HepG2 (cell line): ENCODE measurements around the gene FCER1G. TPM values are rescaled to one million over a fixed set of nuclear protein-coding genes. Genes with fewer than 3 reads are reported as not detected.

Experiments used
- ATF2 ChIP-seq: sonication (generic); formaldehyde crosslinking; IDR thresholded peaks from 2 replicates; pipeline ENCODE4 v1.4.0; 2020; ENCODE audit warnings: missing genetic modification reagents
- CHCHD3 ChIP-seq: sonication (generic); formaldehyde crosslinking; IDR thresholded peaks from 2 replicates; pipeline ENCODE4 v1.8.0; 2022; ENCODE audit warnings: mild to moderate bottlenecking, missing genetic modification reagents, moderate library complexity
- ELF3 ChIP-seq: IDR thresholded peaks from 2 replicates; pipeline ENCODE4 v1.6.1; 2016; ENCODE audit warnings: missing genetic modification reagents, missing compliant biosample characterization
- GABPA ChIP-seq, 2 experiments: IDR thresholded peaks; 2 replicates each; pipeline ENCODE4 v1.6.1; 2011 to 2016; ENCODE audit warnings: low read depth in 2 of 2, low read length in 1 of 2, missing biosample characterization in 1 of 2, missing genetic modification characterization in 1 of 2
- GZF1 ChIP-seq: sonication (generic); formaldehyde crosslinking; IDR thresholded peaks from 2 replicates; pipeline ENCODE4 v1.5.1; 2020; ENCODE audit warnings: mild to moderate bottlenecking, missing genetic modification reagents
- HMGA1 ChIP-seq: sonication (generic); formaldehyde crosslinking; conservative IDR thresholded peaks from 2 replicates; pipeline ENCODE4 v1.4.0; 2020; ENCODE audit warnings: missing genetic modification reagents
- KDM5B ChIP-seq: sonication (generic); formaldehyde crosslinking; IDR thresholded peaks from 2 replicates; pipeline ENCODE4 v1.4.0; 2020; ENCODE audit warnings: missing genetic modification reagents, mild to moderate bottlenecking, borderline replicate concordance
- KMT2A ChIP-seq: sonication (generic); formaldehyde crosslinking; IDR thresholded peaks from 2 replicates; pipeline ENCODE4 v1.4.0; 2020; ENCODE audit warnings: missing genetic modification reagents
- LCORL ChIP-seq, 2 experiments: fragments of 450-650 bp in 1 of 2; sonication (generic) in 1 of 2; formaldehyde crosslinking in 1 of 2; IDR thresholded peaks; 2 replicates each; pipeline versions ENCODE4 v1.5.0 to v1.6.1; 2017 to 2020; ENCODE audit warnings: antibody characterized with exemption in 1 of 2, missing genetic modification reagents in 1 of 2
- MATR3 ChIP-seq: sonication (generic); formaldehyde crosslinking; IDR thresholded peaks from 2 replicates; pipeline ENCODE4 v1.4.0; 2020; ENCODE audit warnings: missing genetic modification reagents
- MBD4 ChIP-seq: IDR thresholded peaks from 2 replicates; pipeline ENCODE4 v1.6.1; 2012; ENCODE audit warnings: low read length, inconsistent platforms, borderline replicate concordance
- NFYB ChIP-seq: sonication (generic); formaldehyde crosslinking; IDR thresholded peaks from 2 replicates; pipeline ENCODE4 v1.4.0; 2020; ENCODE audit warnings: missing genetic modification reagents
- PAXIP1 ChIP-seq: sonication (generic); formaldehyde crosslinking; conservative IDR thresholded peaks from 2 replicates; pipeline ENCODE4 v1.4.0; 2020; ENCODE audit warnings: mild to moderate bottlenecking, missing genetic modification reagents, moderate library complexity
- ZBTB1 ChIP-seq: sonication (generic); formaldehyde crosslinking; IDR thresholded peaks from 2 replicates; pipeline ENCODE4 v1.4.0; 2020; ENCODE audit warnings: missing genetic modification reagents, borderline replicate concordance
- ZNF549 ChIP-seq: sonication (generic); formaldehyde crosslinking; IDR thresholded peaks from 2 replicates; pipeline ENCODE4 v1.5.0; 2020; ENCODE audit warnings: missing genetic modification reagents
- ZNF570 ChIP-seq: sonication (generic); formaldehyde crosslinking; IDR thresholded peaks from 2 replicates; pipeline ENCODE4 v1.4.0; 2020; ENCODE audit warnings: mild to moderate bottlenecking, missing genetic modification reagents, borderline replicate concordance
- ZNF598 ChIP-seq: sonication (generic); formaldehyde crosslinking; IDR thresholded peaks from 2 replicates; pipeline ENCODE4 v1.5.1; 2020; ENCODE audit warnings: mild to moderate bottlenecking, missing genetic modification reagents, borderline replicate concordance
- ZNF607 ChIP-seq: sonication (generic); formaldehyde crosslinking; IDR thresholded peaks from 2 replicates; pipeline ENCODE4 v1.5.1; 2020; ENCODE audit warnings: missing genetic modification reagents, mild to moderate bottlenecking, borderline replicate concordance
- ZSCAN9 ChIP-seq: IDR thresholded peaks from 2 replicates; pipeline ENCODE4 v1.6.1; 2016; ENCODE audit warnings: borderline replicate concordance
- polyA plus RNA-seq, 8 experiments: library from polyadenylated mRNA; depleted of rRNA in 3 of 8; stranded (reverse) in 7 of 8; unstranded in 1 of 8; fragments of >200 nt; fragmentation: Illumina TruSeq in 4 of 8; extraction: Trizol in 4 of 8; gene quantifications; 2 replicates each; pipeline versions ENCODE4 v1.2.1 to v1.2.3, GENCODE V29; 2011 to 2016; ENCODE audit warnings: low read depth in 4 of 8, missing spikeins in 1 of 8, mixed read lengths in 1 of 8; ENCODE audit not compliant: insufficient read depth in 1 of 8
- total RNA-seq, 5 experiments: library from RNA; depleted of rRNA; stranded (reverse); fragments of >200 nt; fragmentation: Illumina TruSeq; extraction: Trizol; gene quantifications; 2 replicates each; pipeline ENCODE4 v1.2.3, GENCODE V29; 2016; ENCODE audit warnings: low read depth in 1 of 5

FCER1G gene
- total and polyA plus RNA-seq, 2 of the 13 experiments (the other 11 are each of a cell fraction or from before 2014, with no cell fraction given), result 1.3 to 6.4 TPM

GRCh38 chr1:161177112-161177935 is 37.8 kb upstream of the FCER1G start, which contains the start of gene B4GALT3 (continued):
- no peak for TF ChIP-seq HMGA1 (CRISPR knock-in tag)
- TF ChIP-seq ZNF570 (CRISPR knock-in tag), result no peak
- TF ChIP-seq ELF3, result 0 out of 2 replicates have a peak, but pooled peaks have one; percentile 33
- no peak for TF ChIP-seq MBD4
- TF ChIP-seq ZNF607 (CRISPR knock-in tag), result peak; percentile 43; the same call in 1 of the 2 replicates
- TF ChIP-seq MATR3 (CRISPR knock-in tag), result no peak
- peak; percentile 80; the same call in 1 of the 2 replicates for TF ChIP-seq KDM5B (CRISPR knock-in tag)
- peak; percentile 45; the same call in 1 of the 2 replicates for TF ChIP-seq NFYB
- TF ChIP-seq LCORL (IDR thresholded peaks at IDR 0.05), result no peak
- peak; percentile 20; the same call in 1 of the 2 replicates for TF ChIP-seq LCORL (CRISPR knock-in tag; IDR thresholded peaks at IDR 0.05)
- TF ChIP-seq KMT2A (CRISPR knock-in tag), result peak; percentile 69; the same call in 1 of the 2 replicates
- TF ChIP-seq GZF1, result no peak
- no peak for TF ChIP-seq ZBTB1 (CRISPR knock-in tag)
- TF ChIP-seq CHCHD3, result 0 out of 2 replicates have a peak, but pooled peaks have one; percentile 72
- TF ChIP-seq GABPA (IDR thresholded peaks at IDR 0.05; ENCODE audit: low read depth, low read length), result no peak
- peak; percentile 54; the same call in 1 of the 2 replicates for TF ChIP-seq GABPA (CRISPR knock-in tag; IDR thresholded peaks at IDR 0.05; ENCODE audit: low read depth)
- TF ChIP-seq PAXIP1 (CRISPR knock-in tag), result peak; percentile 38
- peak; percentile 65; the same call in 1 of the 2 replicates for TF ChIP-seq ZNF598 (CRISPR knock-in tag)
- TF ChIP-seq ZNF549 (CRISPR knock-in tag), result no peak
- peak; percentile 78; the same call in 1 of the 2 replicates for TF ChIP-seq ZSCAN9 (CRISPR knock-in tag)
- 0 out of 2 replicates have a peak, but pooled peaks have one; percentile 48 for TF ChIP-seq ATF2 (CRISPR knock-in tag)
